HepG2 (cell line): ENCODE measurements around the gene SLC29A1. TPM values are rescaled to one million over a fixed set of nuclear protein-coding genes. Genes with fewer than 3 reads are reported as not detected.
A peak's percentile ranks its signal among the peaks of the same experiment; 100 is the strongest.

ENCODE experiments used
- ARNTL ChIP-seq: sonication (generic); formaldehyde crosslinking; IDR thresholded peaks from 2 replicates; pipeline ENCODE4 v1.4.0; 2020; ENCODE audit warnings: mild to moderate bottlenecking, missing genetic modification reagents
- GABPB1 ChIP-seq: IDR thresholded peaks from 2 replicates; pipeline ENCODE4 v1.6.1; 2016; ENCODE audit warnings: mild to moderate bottlenecking, missing genetic modification reagents, moderate library complexity, missing compliant biosample characterization
- GRHL1 ChIP-seq: sonication (generic); formaldehyde crosslinking; conservative IDR thresholded peaks from 2 replicates; pipeline ENCODE4 v1.8.0; 2022; ENCODE audit warnings: missing genetic modification reagents
- HIC2 ChIP-seq: sonication (generic); formaldehyde crosslinking; IDR thresholded peaks from 2 replicates; pipeline ENCODE4 v1.9.0; 2022; ENCODE audit warnings: low read depth, missing genetic modification reagents
- HOXA5 ChIP-seq: sonication (generic); formaldehyde crosslinking; IDR thresholded peaks from 2 replicates; pipeline ENCODE4 v1.4.0; 2020; ENCODE audit warnings: missing genetic modification reagents
- MED8 ChIP-seq: sonication (generic); formaldehyde crosslinking; IDR thresholded peaks from 2 replicates; pipeline ENCODE4 v1.8.1; 2023; ENCODE audit warnings: mild to moderate bottlenecking, missing genetic modification reagents; ENCODE audit not compliant: insufficient replicate concordance
- MTERF4 ChIP-seq: sonication (generic); formaldehyde crosslinking; IDR thresholded peaks from 2 replicates; pipeline ENCODE4 v1.8.0; 2023; ENCODE audit warnings: mild to moderate bottlenecking, missing genetic modification reagents
- MYNN ChIP-seq: sonication (generic); formaldehyde crosslinking; IDR thresholded peaks from 2 replicates; pipeline ENCODE4 v1.4.0; 2020; ENCODE audit warnings: mild to moderate bottlenecking, low read depth, missing genetic modification reagents
- PHF5A ChIP-seq: IDR thresholded peaks from one replicate; pipeline ENCODE4 v1.6.1; 2018; ENCODE audit warnings: low read depth, missing genetic modification reagents; ENCODE audit not compliant: unreplicated experiment
- PRMT3 ChIP-seq: sonication (generic); formaldehyde crosslinking; IDR thresholded peaks from 2 replicates; pipeline ENCODE4 v1.8.1; 2022; ENCODE audit warnings: low read depth, mild to moderate bottlenecking, moderate library complexity, missing genetic modification reagents, borderline replicate concordance
- TGIF2 ChIP-seq: IDR thresholded peaks from 2 replicates; pipeline ENCODE4 v1.6.1; 2016; ENCODE audit warnings: control low read depth, missing compliant biosample characterization
- UBTF ChIP-seq: sonication (generic); formaldehyde crosslinking; IDR thresholded peaks from 2 replicates; pipeline ENCODE4 v1.4.0; 2020; ENCODE audit warnings: mild to moderate bottlenecking, missing genetic modification reagents
- USF2 ChIP-seq, 2 experiments: sonication (generic) in 1 of 2; formaldehyde crosslinking in 1 of 2; IDR thresholded peaks; 2 replicates each; pipeline versions ENCODE4 v1.5.1 to v1.6.1; 2011 to 2020; ENCODE audit warnings: borderline replicate concordance in 1 of 2, low read depth in 1 of 2, low read length in 1 of 2, mild to moderate bottlenecking in 1 of 2, missing genetic modification reagents in 1 of 2, moderate library complexity in 1 of 2
- ZBTB42 ChIP-seq: sonication (generic); formaldehyde crosslinking; IDR thresholded peaks from 2 replicates; pipeline ENCODE4 v1.5.0; 2020; ENCODE audit warnings: mild to moderate bottlenecking, missing genetic modification reagents
- ZNF10 ChIP-seq: sonication (generic); formaldehyde crosslinking; IDR thresholded peaks from 2 replicates; pipeline ENCODE4 v1.4.0; 2020; ENCODE audit warnings: mild to moderate bottlenecking, low read depth, missing genetic modification reagents, borderline replicate concordance
- ZNF121 ChIP-seq: sonication (generic); formaldehyde crosslinking; IDR thresholded peaks from 2 replicates; pipeline ENCODE4 v1.5.0; 2020; ENCODE audit warnings: mild to moderate bottlenecking, missing genetic modification reagents
- ZNF143 ChIP-seq: sonication (generic); formaldehyde crosslinking; IDR thresholded peaks from 2 replicates; pipeline ENCODE4 v1.4.0; 2020; ENCODE audit warnings: missing genetic modification reagents
- ZNF292 ChIP-seq: sonication (generic); formaldehyde crosslinking; IDR thresholded peaks from 2 replicates; pipeline ENCODE4 v1.8.1; 2022; ENCODE audit warnings: mild to moderate bottlenecking, low read depth, missing genetic modification reagents, borderline replicate concordance
- ZNF670 ChIP-seq: sonication (generic); formaldehyde crosslinking; IDR thresholded peaks from 2 replicates; pipeline ENCODE4 v1.8.0; 2022; ENCODE audit warnings: mild to moderate bottlenecking, missing genetic modification reagents, borderline replicate concordance
- polyA plus RNA-seq, 8 experiments: library from polyadenylated mRNA; depleted of rRNA in 3 of 8; stranded (reverse) in 7 of 8; unstranded in 1 of 8; fragments of >200 nt; fragmentation: Illumina TruSeq in 4 of 8; extraction: Trizol in 4 of 8; gene quantifications; 2 replicates each; pipeline versions ENCODE4 v1.2.1 to v1.2.3, GENCODE V29; 2011 to 2016; ENCODE audit warnings: low read depth in 4 of 8, missing spikeins in 1 of 8, mixed read lengths in 1 of 8; ENCODE audit not compliant: insufficient read depth in 1 of 8
- total RNA-seq, 5 experiments: library from RNA; depleted of rRNA; stranded (reverse); fragments of >200 nt; fragmentation: Illumina TruSeq; extraction: Trizol; gene quantifications; 2 replicates each; pipeline ENCODE4 v1.2.3, GENCODE V29; 2016; ENCODE audit warnings: low read depth in 1 of 5

The SLC29A1 gene
- total and polyA plus RNA-seq, 2 of the 13 experiments (the other 11 are each of a cell fraction or from before 2014, with no cell fraction given) = 43.2 to 106 TPM

GRCh38 chr6:44221291-44221960, 2.0 kb upstream of the SLC29A1 start (continued):
- TF ChIP-seq MTERF4 (0 out of 2 replicates have a peak, but pooled peaks have one; percentile 7), MED8 (CRISPR knock-in tag) (no peak), ZNF10 (CRISPR knock-in tag) (no peak), MYNN (CRISPR knock-in tag) (0 out of 2 replicates have a peak, but pooled peaks have one; percentile 60), UBTF (CRISPR knock-in tag) (peak; percentile 78), HIC2 (CRISPR knock-in tag) (peak; percentile 87), ZNF670 (no peak), ARNTL (CRISPR knock-in tag) (no peak), GRHL1 (CRISPR knock-in tag) (no peak), ZBTB42 (CRISPR knock-in tag) (0 out of 2 replicates have a peak, but pooled peaks have one; percentile 27), ZNF292 (CRISPR knock-in tag) (0 out of 2 replicates have a peak, but pooled peaks have one; percentile 14), GABPB1 (peak; percentile 52), PHF5A (CRISPR knock-in tag) (peak; percentile 69), ZNF121 (no peak; the same call in 1 of the 2 replicates), USF2 (IDR thresholded peaks at IDR 0.05; ENCODE audit: low read depth, low read length) (peak; percentile 24), USF2 (CRISPR knock-in tag; IDR thresholded peaks at IDR 0.05; ENCODE audit: borderline replicate concordance) (no peak), PRMT3 (CRISPR knock-in tag) (no peak), TGIF2 (CRISPR knock-in tag) (peak; percentile 88), ZNF143 (CRISPR knock-in tag) (peak; percentile 35; the same call in 1 of the 2 replicates), HOXA5 (CRISPR knock-in tag) (peak; percentile 48; the same call in 1 of the 2 replicates)
